Caco-2 (cell line): Measurements from ENCODE around the gene HOXA7. TPM values are rescaled to one million over a fixed set of nuclear protein-coding genes. Genes with fewer than 3 reads are reported as not detected.

ENCODE experiments used
- BruUV-seq: library from RNA; stranded (reverse); fragments of 400-500 nt; replicated peaks from 2 replicates; lab custom pipeline; 2021; lab: Mats Ljungman, UMichigan
- CTCF ChIA-PET: fragments of 300-600 bp; sonication (Branson Sonifier 250); formaldehyde crosslinking; loops from one replicate; lab custom pipeline; 2022; ENCODE audit warnings: antibody characterized with exemption; lab: Charles Lee
- POLR2A ChIA-PET: fragments of 300-600 bp; sonication (Branson Sonifier 250); formaldehyde crosslinking; loops from one replicate; lab custom pipeline; 2022; ENCODE audit warnings: antibody characterized with exemption; lab: Charles Lee
- DNase-seq, 2 experiments: peaks; one replicate each; pipeline versions ENCODE4 v3.0.0 to v3.0.0-alpha.2; 2020 to 2022
- H3K27me3 ChIP-seq: replicated peaks from 2 replicates; pipeline ENCODE4 v1.6.0; 2011; ENCODE audit warnings: low read length; ENCODE audit not compliant: control insufficient read depth, insufficient read depth
- H3K36me3 ChIP-seq: 2 replicates; pipeline ENCODE4 v1.5.1; 2011; ENCODE audit warnings: low read length; ENCODE audit not compliant: control insufficient read depth, insufficient read depth
- H3K4me1 ChIP-seq: fragments of 250-450 bp; sonication (Bioruptor Pico); 2 replicates; pipeline ENCODE4 v1.5.1; 2020; ENCODE audit warnings: mild to moderate bottlenecking
- H3K4me3 ChIP-seq: 2 replicates; pipeline ENCODE4 v1.5.1; 2011; ENCODE audit warnings: low read depth, mild to moderate bottlenecking, control low read depth, low read length
- H3K9me3 ChIP-seq: fragments of 250-450 bp; sonication (Bioruptor Pico); 2 replicates; pipeline ENCODE4 v1.5.1; 2020; ENCODE audit warnings: mild to moderate bottlenecking, moderate library complexity
- H3K27ac Mint-ChIP-seq: one replicate; pipeline ENCODE4 v1.8.0; 2022; ENCODE audit warnings: mixed read lengths; ENCODE audit not compliant: unreplicated experiment
- H3K27me3 Mint-ChIP-seq: one replicate; pipeline ENCODE4 v1.8.0; 2022; ENCODE audit warnings: mixed read lengths; ENCODE audit not compliant: insufficient read depth, unreplicated experiment
- H3K36me3 Mint-ChIP-seq: one replicate; pipeline ENCODE4 v1.8.0; 2022; ENCODE audit warnings: mild to moderate bottlenecking, mixed read lengths; ENCODE audit not compliant: insufficient read depth, unreplicated experiment
- H3K4me1 Mint-ChIP-seq: one replicate; pipeline ENCODE4 v1.8.0; 2022; ENCODE audit warnings: low read depth, mixed read lengths; ENCODE audit not compliant: unreplicated experiment
- H3K4me3 Mint-ChIP-seq: one replicate; pipeline ENCODE4 v1.8.0; 2022; ENCODE audit warnings: mild to moderate bottlenecking, moderate library complexity, mixed read lengths; ENCODE audit not compliant: unreplicated experiment
- H3K9me3 Mint-ChIP-seq: one replicate; pipeline ENCODE4 v1.8.0; 2022; ENCODE audit warnings: mixed read lengths; ENCODE audit not compliant: unreplicated experiment
- CTCF ChIP-seq, 2 experiments: fragments of 200-600 bp in 1 of 2; IDR thresholded peaks; 1 replicate in 1 of 2; 2 replicates in 1 of 2; pipeline versions ENCODE4 v1.5.1 to v1.8.0; 2011 to 2022; ENCODE audit warnings: antibody characterized with exemption in 1 of 2, control low read depth in 1 of 2, inconsistent platforms in 1 of 2, low read depth in 1 of 2, low read length in 1 of 2, mild to moderate bottlenecking in 1 of 2, moderate library complexity in 1 of 2; ENCODE audit not compliant: insufficient read depth in 1 of 2, severe bottlenecking in 1 of 2, unreplicated experiment in 1 of 2
- intact Hi-C: fragments of 100-400 bp; cut with micrococcal nuclease; formaldehyde crosslinking; loops from one replicate; pipeline ENCODE4 v1.10.0; 2022; ENCODE audit not compliant: unreplicated experiment
- total RNA-seq: library from RNA; stranded (reverse); gene quantifications from 2 replicates; pipeline ENCODE4 v1.2.3, GENCODE V29; 2022

HOXA7 gene
- total RNA-seq, 1 experiment from 2014 or later, result 19.9 TPM

- Histone ChIP-seq H3K4me1 (peaks cover 8% of the 10 kb centered on the region), H3K9me3 (no peaks in the 10 kb centered on the region), H3K27me3 (peaks cover 2% of the 10 kb centered on the region), H3K36me3 (no peaks in the 10 kb centered on the region), H3K4me3 (peak within 1 kb of the TSS; percentile 59)
- H3K4me3 Mint-ChIP-seq, result peak within 1 kb of the TSS; percentile 84
- CTCF ChIA-PET, result interaction anchor here (0.5 to 1.5 kb wide), 10 partner anchors 10 to 721 kb away, joined by 3 to 8 read pairs (median 3); no protein-coding TSS in a partner anchor
- no peak within 1 kb of the TSS for H3K27ac Mint-ChIP-seq
- no peaks in the 10 kb centered on the region for H3K36me3 Mint-ChIP-seq
- intact Hi-C loops, result loop anchor here (2.0 to 5.0 kb wide), 2 partner anchors 405 to 582 kb away; no protein-coding TSS in a partner anchor
- H3K4me1 Mint-ChIP-seq, result no peaks in the 10 kb centered on the region
- H3K27me3 Mint-ChIP-seq, result peaks cover 13% of the 10 kb centered on the region
- BruUV-seq, result no TSS peak
- TF ChIP-seq CTCF (IDR thresholded peaks at IDR 0.05; ENCODE audit: insufficient read depth in 1 of 2, low read depth in 1 of 2, low read length in 1 of 2, severe bottlenecking in 1 of 2, unreplicated experiment in 1 of 2), result no peak
- POLR2A ChIA-PET, result interaction anchor here (0.6 kb wide), 1 partner anchor 544 kb away, joined by 8 read pairs; no protein-coding TSS in a partner anchor
- DNase-seq, result peak; percentile 73 to 83
- H3K9me3 Mint-ChIP-seq, result no peaks in the 10 kb centered on the region
These were observed 43.6 kb upstream of the HOXA7 start, which contains the start of gene HOXA13 for GRCh38 chr7:27199849-27200760. TSS of gene HOXA13 (minus strand) at chr7:27200091. CDS start at chr7:27200077, 14 bp downstream.

GRCh38 chr7:27198871-27199801 is 42.7 kb upstream of the HOXA7 start:
- H3K9me3 ChIP-seq, result no peaks in the 10 kb centered on the region
- no peaks in the 10 kb centered on the region for H3K4me1 Mint-ChIP-seq
- H3K27ac Mint-ChIP-seq, result no peak overlapping the region
- H3K4me1 ChIP-seq, result peaks cover 8% of the 10 kb centered on the region
- H3K36me3 ChIP-seq, result no peaks in the 10 kb centered on the region
- peak in 1 of 2 experiments; percentile 48 for DNase-seq
- intact Hi-C loops, result loop anchor here (5.0 kb wide), 1 partner anchor 583 kb away; no protein-coding TSS in a partner anchor
- H3K27me3 ChIP-seq, result peaks cover 2% of the 10 kb centered on the region
- no peaks in the 10 kb centered on the region for H3K9me3 Mint-ChIP-seq
- TF ChIP-seq CTCF (IDR thresholded peaks at IDR 0.05; ENCODE audit: insufficient read depth in 1 of 2, low read depth in 1 of 2, low read length in 1 of 2, severe bottlenecking in 1 of 2, unreplicated experiment in 1 of 2), result no peak
- peak overlapping the region; percentile 84 for H3K4me3 Mint-ChIP-seq
- H3K4me3 ChIP-seq, result peak overlapping the region; percentile 59
- ChIA-PET CTCF (interaction anchor here (0.6 to 1.5 kb wide), 10 partner anchors 11 to 722 kb away, joined by 3 to 8 read pairs (median 3); no protein-coding TSS in a partner anchor), POLR2A (no interaction called here)
- H3K27me3 Mint-ChIP-seq, result peaks cover 13% of the 10 kb centered on the region
- H3K36me3 Mint-ChIP-seq, result no peaks in the 10 kb centered on the region
- BruUV-seq, result no TSS peak
